ENCODE results near the gene POLG.

POLG gene

DNA sequence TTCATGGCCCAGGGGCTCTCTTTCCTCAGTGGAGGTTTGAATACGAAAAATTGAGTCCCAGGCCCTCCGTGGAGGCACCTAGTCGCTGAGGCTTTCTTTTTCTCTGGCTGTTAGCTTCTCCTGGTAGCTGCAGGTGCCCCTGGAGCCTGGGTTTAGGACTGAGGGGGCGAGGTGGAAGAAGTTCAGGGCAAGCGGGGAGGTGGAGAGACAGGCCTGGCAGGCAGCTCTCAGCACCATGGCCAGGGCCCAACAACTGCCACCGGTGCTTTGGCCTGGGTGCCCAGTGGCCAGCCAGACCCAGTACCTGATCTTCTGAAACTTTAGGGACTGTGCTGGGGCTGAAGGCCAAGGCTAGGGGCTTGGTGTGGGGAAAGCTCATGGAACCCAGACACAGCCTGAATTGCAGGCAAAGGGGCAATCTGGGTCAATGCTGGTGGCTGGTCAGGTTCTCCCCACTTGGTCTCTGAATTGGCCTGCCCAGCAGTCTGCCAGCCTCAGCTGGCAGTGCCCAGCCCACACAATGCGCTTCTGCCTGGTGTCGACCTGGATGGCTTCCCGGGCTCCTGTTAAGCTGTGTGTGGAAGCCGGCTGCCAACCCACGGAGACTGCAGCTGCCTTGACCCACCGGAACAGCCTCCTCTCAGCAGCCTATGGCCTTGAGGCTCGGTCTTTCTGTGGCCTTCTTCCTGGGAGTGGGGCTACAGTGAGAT lies 30.3 kb upstream of the POLG start:
- in situ Hi-C loops (cut with HindIII; ENCODE audit: low sequenced_read_pairs), result no loop called here
- TF ChIP-seq, protein P1, sequence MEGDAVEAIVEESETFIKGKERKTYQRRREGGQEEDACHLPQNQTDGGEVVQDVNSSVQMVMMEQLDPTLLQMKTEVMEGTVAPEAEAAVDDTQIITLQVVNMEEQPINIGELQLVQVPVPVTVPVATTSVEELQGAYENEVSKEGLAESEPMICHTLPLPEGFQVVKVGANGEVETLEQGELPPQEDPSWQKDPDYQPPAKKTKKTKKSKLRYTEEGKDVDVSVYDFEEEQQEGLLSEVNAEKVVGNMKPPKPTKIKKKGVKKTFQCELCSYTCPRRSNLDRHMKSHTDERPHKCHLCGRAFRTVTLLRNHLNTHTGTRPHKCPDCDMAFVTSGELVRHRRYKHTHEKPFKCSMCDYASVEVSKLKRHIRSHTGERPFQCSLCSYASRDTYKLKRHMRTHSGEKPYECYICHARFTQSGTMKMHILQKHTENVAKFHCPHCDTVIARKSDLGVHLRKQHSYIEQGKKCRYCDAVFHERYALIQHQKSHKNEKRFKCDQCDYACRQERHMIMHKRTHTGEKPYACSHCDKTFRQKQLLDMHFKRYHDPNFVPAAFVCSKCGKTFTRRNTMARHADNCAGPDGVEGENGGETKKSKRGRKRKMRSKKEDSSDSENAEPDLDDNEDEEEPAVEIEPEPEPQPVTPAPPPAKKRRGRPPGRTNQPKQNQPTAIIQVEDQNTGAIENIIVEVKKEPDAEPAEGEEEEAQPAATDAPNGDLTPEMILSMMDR (IDR thresholded peaks at IDR 0.05; ENCODE audit: low read depth, low read length), result no peak
- no peak for DNase-seq (ENCODE audit: low read depth, low spot score)
- H3K4me3 ChIP-seq (ENCODE audit: low read depth, low read length), result no peak overlapping the region

DNA sequence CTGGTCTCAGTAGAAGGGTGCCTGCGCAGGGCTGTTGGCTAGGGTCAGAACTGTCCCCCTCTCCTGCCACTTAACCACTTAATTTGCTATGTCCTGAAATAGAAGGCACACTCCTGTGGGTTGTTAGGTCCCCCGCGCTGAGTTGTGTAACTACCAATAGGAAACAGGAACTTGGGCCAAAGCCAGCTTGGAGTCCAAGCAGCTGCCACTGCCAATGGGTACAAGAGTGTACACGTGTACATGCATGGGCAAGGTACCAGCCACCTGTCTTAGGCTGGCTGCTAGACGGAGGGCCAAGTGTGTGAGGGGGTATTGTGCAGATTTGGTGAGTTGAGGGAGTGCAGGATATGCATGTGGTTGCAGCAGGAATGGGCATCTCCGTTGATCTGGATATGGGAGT lies 29.7 kb upstream of the POLG start:
- TF ChIP-seq, protein P1 (IDR thresholded peaks at IDR 0.05; ENCODE audit: low read depth, low read length), result no peak
- in situ Hi-C loops (cut with HindIII; ENCODE audit: low sequenced_read_pairs), result no loop called here

DNA sequence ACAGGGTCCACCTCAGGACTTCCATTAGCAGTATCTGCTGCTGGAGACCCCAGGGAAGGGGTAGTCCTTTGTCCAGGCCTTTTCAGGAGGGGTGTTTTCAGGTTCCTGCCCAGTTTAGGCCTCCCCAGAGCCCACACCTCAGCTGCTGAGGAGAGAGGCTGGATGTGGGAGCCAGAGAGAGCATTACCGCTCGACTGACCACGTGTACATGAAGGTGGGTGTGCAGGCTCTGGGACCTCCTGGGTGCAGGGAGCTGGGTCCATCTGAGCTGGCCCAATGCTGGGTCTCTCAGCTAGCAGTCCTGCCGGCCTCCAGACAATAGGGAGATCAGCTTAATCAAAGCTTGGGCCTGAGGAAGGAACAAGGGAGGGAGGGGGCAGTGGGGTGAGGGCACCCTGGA lies 29.1 kb upstream of the POLG start:
- DNase-seq (ENCODE audit: low read depth, low spot score), result no peak
- in situ Hi-C loops (cut with HindIII; ENCODE audit: low sequenced_read_pairs), result no loop called here
- TF ChIP-seq, protein P1 (IDR thresholded peaks at IDR 0.05; ENCODE audit: low read depth, low read length), result no peak
- no peak overlapping the region for H3K4me3 ChIP-seq (ENCODE audit: low read depth, low read length)

More for the DNA sequence above, 29.7 kb upstream of the POLG start:
- DNase-seq (ENCODE audit: low read depth, low spot score), result no peak
- H3K4me3 ChIP-seq (ENCODE audit: low read depth, low read length), result no peak overlapping the region

DNA sequence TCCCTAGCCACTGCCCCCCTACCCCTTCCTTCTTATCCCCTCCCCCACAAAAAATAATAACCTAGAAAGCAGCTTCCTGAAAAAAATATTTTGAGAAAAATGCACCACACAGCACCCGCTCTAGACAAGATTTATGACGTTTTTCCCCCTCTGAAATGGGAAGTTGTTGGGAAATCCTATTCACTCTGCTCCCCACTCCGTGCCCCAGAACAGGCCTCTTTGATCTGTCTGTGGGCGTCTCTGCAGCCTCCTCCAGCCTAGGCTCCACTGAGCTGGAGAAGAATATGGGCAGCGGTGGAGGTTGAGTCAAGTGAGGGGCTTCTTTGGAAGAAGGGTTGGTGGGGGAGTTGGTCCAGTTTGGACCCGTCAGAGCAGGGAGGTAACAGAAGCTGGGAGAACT lies 28.5 kb upstream of the POLG start:
- in situ Hi-C loops (cut with HindIII; ENCODE audit: low sequenced_read_pairs), result no loop called here
- no peak overlapping the region for H3K4me3 ChIP-seq (ENCODE audit: low read depth, low read length)
- no peak for DNase-seq (ENCODE audit: low read depth, low spot score)
- TF ChIP-seq, protein P1 (IDR thresholded peaks at IDR 0.05; ENCODE audit: low read depth, low read length), result no peak

DNA sequence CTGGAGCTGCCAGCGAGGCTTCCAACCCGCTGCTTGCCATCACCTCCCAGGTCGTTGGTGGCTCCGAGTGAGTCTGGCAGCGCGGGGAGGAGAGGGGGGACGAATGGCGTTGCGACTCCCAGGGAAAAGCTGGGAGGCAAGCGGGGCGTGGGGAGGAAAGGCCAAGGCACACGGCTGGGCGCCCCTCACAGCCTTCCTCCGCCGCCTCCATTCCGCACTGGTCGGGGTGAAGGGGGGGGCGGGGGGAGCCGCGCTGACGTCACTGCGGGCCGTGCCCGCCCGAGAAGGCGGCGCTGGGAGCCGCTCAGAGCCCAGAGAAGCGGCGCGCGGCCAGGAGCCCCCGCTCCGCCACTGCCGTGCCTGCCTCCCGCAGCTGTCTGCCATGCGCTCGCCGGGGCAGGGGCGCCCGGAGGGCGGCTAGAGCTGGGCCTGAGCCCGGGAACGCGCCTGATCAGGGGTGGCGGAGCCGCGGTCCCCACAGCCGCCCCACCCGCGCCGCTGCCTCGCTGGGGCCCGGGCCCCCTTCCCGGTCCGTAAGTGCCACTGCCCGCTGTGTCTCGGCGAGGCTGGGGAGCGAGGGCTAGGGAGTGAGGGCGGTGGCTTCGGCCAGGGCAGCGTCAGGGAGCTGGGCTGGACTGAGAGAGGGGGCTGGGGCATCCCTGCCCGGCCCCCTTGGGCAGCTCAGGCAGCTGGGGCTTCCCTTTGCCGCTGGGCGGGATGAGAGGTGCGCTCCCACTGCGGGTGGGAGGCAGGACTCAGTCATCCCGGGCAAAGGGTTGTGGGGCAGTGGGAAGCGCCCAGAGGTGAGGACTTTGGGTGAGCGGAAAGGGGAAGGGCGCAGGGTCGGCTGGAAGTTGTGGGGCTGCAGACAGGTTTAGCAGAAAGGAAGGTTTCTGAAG lies 27.8 kb upstream of the POLG start:
- in situ Hi-C loops (cut with HindIII; ENCODE audit: low sequenced_read_pairs), result no loop called here
- TF ChIP-seq, protein P1 (IDR thresholded peaks at IDR 0.05; ENCODE audit: low read depth, low read length), result no peak
- no peak for DNase-seq (ENCODE audit: low read depth, low spot score)
- H3K4me3 ChIP-seq (ENCODE audit: low read depth, low read length), result no peak overlapping the region

DNA sequence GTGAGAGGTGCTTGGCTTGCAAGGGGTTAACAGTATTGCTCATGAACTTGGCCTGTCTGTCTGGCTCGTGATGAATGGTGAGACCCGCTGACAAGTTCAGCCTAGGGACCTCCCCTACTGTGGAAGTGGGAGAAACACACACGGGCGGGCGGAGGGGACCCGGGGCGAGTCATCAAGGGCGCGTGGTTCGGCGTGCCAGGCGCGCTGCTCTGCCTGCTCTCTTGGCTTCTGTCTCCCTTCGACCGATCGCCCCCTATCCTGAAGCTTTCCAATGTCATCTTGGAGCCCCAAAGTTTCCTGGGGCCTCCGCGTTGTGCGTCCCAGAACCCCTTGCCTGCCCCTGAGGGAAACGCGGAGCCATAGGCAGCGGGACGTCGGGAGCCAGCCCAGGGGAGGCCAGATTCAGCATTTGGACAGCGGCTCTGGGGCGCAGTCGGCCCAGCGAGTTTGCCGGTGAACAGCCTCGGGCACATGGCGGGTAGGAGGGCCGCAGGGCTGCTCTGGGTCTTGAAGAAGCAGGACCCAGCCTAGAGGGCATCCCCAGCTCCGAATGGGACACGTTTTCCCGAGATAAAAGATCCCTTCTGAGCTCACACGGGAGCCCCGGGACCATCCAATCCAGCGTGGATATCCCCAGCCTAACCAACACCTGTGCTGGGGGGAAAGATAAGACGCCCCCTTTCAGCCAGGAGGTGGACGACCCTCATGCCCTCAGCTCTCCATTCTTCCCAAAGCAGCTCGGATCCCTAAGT lies 27.0 kb upstream of the POLG start:
- in situ Hi-C loops (cut with HindIII; ENCODE audit: low sequenced_read_pairs), result no loop called here
- DNase-seq (ENCODE audit: low read depth, low spot score), result peak; percentile 50
- no peak overlapping the region for H3K4me3 ChIP-seq (ENCODE audit: low read depth, low read length)
- TF ChIP-seq, protein P1 (IDR thresholded peaks at IDR 0.05; ENCODE audit: low read depth, low read length), result no peak
